Activated CD8-positive, alpha-beta memory T cell treated with anti-CD3 and anti-CD28 coated beads for 36 hours (primary cell): ENCODE results near the gene G2E3. TPM values are rescaled to one million over a fixed set of nuclear protein-coding genes. Genes with fewer than 3 reads are reported as not detected.
"Not testable (repeated sequence)": the region's sequence is repeated elsewhere in the genome, so short reads cannot be mapped to it uniquely, and the experiment has no call there.

Experiments
- CTCF ChIA-PET: fragments of 350-600 bp; sonication (Branson Sonifier 250); formaldehyde crosslinking; loops from one replicate; lab custom pipeline; 2021; ENCODE audit warnings: antibody characterized with exemption; lab: Charles Lee
- POLR2A ChIA-PET: fragments of 350-600 bp; sonication (Branson Sonifier 250); formaldehyde crosslinking; loops from one replicate; lab custom pipeline; 2021; ENCODE audit warnings: antibody characterized with exemption; lab: Charles Lee
- total RNA-seq, 2 experiments: library from RNA; stranded (reverse); gene quantifications; one replicate each; pipeline ENCODE4 v1.2.3, GENCODE V29; 2021

The G2E3 gene
- total RNA-seq, 2 experiments from 2014 or later = 20.2 to 20.7 TPM

DNA sequence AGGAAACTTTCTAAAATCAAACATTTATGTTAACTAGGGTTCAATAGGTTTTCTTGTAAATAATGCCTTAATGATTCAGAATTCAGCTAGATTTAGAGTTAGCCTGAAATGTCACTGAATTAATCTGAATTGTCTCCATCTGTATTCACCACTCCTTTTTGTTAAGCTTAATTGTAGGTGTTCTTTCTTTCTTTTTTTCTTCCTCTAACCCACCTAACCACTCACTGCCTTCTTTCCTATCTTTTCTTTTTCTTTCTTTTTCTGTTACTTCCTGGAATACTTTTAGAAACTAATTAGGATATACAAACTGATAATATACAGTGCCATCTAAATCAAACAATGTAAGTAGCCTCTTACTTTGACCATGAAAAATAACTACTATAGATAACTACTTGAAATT is 29.9 kb downstream of the G2E3 start:
- ChIA-PET CTCF (no interaction called here), POLR2A (interaction anchor here (1.2 kb wide), 1 partner anchor 33 kb away, joined by 4 read pairs; no protein-coding TSS in a partner anchor)

DNA sequence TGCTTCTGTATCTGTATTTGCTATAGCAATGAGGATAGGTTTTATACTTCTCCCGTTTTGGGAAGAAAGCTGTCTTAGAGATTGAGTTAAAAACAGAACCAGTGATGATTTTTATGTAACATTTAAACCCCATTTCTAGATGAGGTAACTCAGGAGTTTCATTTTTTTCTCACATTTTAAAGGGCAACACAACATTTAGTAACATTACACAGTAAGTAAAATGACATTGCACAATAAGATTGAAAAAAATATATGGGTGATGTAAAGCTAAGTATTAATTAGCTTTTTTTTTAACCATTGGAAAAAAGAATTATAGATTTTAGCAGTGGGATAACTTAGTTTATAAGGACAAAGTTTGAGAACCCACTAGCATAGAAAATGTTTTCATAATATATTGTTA is 38.0 kb downstream of the G2E3 start:
- CTCF ChIA-PET = no interaction called here

GRCh38 chr14:30597504-30597903 is 38.5 kb downstream of the G2E3 start:
- POLR2A ChIA-PET = no interaction called here
- CTCF ChIA-PET = no interaction called here

More for the DNA sequence above, 38.0 kb downstream of the G2E3 start:
- POLR2A ChIA-PET = no interaction called here

- ChIA-PET POLR2A (no interaction called here), CTCF (no interaction called here)
Measured at GRCh38 chr14:30600922-30601918, 42.3 kb downstream of the G2E3 start.

DNA sequence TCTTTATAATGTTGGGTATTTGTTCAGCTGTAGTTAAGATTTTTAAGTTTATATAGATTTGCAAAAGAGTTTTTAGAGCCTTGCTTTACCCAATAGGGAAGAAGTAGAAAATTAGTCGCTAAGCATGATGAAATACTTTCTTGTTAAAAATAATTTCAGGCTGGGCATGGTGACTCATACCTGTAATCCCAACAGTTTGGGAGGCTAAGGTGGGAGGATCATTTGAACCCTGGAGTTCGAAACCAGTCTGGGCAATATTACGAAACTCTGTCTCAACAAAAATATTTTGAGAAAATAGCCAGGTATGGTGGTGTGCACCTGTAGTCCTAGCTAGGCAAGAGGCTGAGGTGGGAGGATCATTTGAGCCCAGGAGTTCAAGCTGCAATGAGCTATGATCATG is 44.4 kb downstream of the G2E3 start:
- ChIA-PET CTCF (no interaction called here), POLR2A (no interaction called here)

DNA sequence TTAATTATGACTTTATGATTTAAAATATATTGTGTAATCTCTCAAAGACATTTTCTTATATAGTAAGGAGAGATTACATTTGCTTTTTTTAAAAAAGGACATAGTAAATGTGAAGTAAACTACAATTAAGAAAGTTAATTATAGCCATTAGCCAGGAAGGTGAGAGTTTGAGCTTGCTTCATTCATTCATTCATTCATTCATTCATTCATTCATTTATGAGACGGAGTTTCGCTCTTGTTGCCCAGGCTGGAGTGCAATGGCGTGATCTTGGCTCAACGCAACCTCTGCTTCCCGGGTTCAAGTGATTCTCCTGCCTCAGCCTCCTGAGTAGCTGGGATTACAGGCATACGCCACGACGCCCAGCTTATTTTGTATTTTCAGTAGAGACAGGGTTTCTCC is 45.7 kb downstream of the G2E3 start:
- CTCF ChIA-PET, POLR2A ChIA-PET: not testable (repeated sequence)

DNA sequence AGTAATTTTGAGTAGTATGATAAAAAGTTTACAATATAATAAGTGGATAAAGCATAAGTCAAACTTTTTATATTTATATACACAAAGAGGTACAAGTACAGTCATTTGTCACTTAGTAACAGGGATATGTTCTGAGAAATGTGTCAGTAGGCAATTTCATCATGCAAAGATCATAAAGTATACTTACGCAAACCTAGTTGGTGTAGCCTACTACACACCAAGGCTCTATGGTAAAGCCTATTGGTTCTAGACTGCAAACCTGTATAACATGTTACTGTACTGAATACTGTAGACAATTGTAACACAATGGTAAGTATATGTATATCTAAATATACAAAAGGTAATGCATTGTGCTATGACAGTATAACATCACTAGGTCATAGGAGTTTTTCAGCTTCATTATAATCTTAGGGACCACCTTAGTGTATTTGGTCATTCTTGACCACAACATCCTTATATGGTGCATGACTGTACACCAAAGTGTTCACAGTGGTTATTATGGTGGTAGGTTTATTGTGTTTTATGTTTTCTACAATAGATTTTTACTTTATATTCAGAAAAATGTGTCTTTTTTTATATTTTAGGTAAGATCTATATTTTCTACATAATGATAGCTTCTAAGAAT is 48.3 kb downstream of the G2E3 start:
- CTCF ChIA-PET = no interaction called here
- POLR2A ChIA-PET = no interaction called here

DNA sequence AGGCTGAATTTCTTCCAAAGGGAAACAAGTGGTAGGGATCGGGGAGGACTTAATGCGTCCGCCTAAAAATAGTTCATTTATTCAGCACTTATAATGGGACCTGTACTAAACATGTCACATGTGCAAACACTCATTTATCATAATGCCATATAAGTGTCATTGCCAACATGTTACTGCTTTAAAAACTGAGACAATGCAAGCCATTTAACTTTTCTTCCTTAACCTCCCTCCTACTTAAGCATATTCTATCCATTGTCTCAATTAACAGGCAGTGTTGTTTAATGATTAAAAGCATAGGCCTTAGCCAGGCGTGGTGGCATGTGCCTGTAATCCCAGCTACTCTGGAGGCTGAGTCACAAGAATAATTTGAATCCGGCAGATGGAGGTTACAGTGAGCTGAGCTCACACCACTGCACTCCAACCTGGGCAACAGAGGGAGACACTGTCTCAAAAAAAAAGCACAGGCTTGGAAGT is 49.6 kb downstream of the G2E3 start:
- ChIA-PET CTCF (no interaction called here), POLR2A (no interaction called here)

DNA sequence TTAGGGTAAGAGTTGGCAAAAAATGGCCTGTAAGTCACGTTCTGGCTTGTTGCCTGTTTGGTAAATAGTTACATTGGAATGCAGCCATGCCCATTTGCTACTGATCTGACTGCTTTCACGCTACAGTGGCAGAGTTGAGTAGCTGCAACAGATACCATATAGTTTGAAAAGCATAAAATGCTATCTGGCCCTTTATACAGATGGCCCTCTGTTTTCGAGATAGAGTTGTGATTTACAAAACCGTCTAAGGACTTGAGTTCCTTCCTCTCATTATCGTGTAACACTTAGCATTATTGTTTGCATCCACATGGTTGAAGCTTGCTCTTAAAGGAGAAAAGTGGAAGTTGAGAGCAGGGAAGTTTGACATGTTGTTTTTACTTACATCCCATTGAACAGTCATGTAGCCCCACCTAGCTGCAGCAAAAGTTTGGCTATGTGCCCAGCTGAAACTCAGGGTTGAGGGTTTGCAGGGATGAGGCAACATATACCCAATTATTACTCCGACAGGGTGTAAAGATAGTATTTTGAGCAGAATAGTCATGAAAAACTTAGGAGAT is 51.9 kb downstream of the G2E3 start:
- ChIA-PET CTCF (no interaction called here), POLR2A (no interaction called here)

GRCh38 chr14:30614155-30614554 is 55.2 kb downstream of the G2E3 start:
- POLR2A ChIA-PET = no interaction called here
- CTCF ChIA-PET = no interaction called here

- ChIA-PET POLR2A (no interaction called here), CTCF (no interaction called here)
Measured at GRCh38 chr14:30620178-30620577, 61.2 kb downstream of the G2E3 start.

DNA sequence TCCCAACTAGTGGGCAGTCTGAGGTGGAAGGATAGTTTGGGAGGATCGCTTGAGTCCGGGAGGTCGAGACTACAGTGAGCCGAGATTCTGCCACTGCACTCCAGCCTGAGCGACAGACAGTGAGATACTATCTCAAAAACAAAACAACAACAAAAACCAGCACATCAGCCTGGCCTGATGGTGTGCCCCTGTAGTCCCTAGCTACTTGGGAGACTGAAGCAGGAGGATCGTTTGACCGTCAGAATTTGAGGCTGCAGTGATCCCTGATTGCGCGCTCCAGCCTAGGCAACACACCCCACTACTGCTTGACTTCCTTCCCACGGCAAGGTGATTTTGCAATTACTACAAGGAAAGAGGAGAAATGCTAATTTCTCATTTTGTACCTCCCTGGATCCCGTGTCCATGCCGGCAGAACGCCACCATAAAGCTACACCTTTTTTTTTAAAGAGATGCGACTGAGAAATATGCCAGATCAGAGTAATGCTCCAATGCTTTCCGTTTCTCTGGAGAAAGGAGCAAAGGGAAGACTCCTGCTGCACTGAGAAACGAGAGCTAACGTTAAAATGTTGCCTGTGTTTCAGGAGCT is 62.5 kb downstream of the G2E3 start:
- CTCF ChIA-PET = no interaction called here

DNA sequence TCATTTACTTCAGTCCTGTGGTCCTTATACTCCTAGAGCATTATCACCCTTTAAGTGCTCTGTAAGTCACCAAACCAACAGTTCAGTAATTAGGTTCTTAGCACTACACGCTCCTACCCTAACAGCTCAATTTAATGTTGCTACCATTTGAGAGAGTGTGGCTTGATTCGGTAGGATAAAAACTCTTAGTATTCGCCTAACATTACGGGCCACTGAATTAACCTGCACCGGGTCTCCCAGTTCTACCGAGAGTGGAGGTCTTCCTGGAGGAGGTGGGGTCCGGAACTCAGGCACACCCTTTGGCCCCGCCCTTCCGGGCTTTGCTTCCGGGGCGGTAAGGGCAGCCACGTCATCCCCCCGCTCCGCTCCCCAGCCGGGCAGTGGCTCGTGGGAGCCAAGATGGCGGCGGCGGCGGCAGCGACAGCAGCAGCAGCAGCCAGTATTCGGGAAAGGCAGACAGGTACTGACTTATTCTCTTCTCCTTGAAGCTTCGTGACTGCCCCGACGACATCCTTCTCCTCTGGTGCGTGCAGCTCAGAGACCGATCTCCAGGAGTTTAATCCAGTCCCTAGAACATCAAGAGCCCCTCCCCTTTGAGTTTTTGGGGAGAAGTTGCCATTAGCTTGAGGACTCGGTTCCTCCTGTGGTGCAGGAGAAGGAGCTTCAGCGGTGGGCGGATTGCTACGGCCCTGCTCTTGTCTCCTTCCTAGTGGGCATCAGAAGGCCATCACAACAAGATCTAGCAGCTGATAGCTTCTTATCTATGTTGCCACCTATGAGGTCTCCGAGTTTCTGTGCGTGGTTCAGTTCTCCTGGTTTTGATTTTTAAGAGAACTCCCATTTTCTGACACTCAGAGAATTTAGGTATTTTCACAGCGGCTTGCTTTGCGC is 63.2 kb downstream of the G2E3 start, which contains the start of gene SCFD1:
Gene SCFD1 (plus strand): TSS at position 380 of the 891 bp plus-strand sequence. CDS start 20 bp downstream, at position 400.
- ChIA-PET CTCF (interaction anchor here (1.3 to 1.7 kb wide), 2 partner anchors 11 to 33 kb away, joined by 3 read pairs; no protein-coding TSS in a partner anchor), POLR2A (interaction anchor here (0.6 to 1.3 kb wide), 4 partner anchors 33 to 500 kb away, joined by 3 to 5 read pairs (median 4); no protein-coding TSS in a partner anchor)

More for the DNA sequence above, 62.5 kb downstream of the G2E3 start:
- POLR2A ChIA-PET = interaction anchor here (0.7 to 1.3 kb wide), 2 partner anchors 32 to 405 kb away, joined by 3 to 4 read pairs; no protein-coding TSS in a partner anchor

- ChIA-PET POLR2A (interaction anchor here (0.5 kb wide), 1 partner anchor 395 kb away, joined by 4 read pairs; no protein-coding TSS in a partner anchor), CTCF (interaction anchor here (1.3 to 1.7 kb wide), 2 partner anchors 10 to 31 kb away, joined by 3 read pairs; no protein-coding TSS in a partner anchor)
Measured at GRCh38 chr14:30623412-30624131, 64.6 kb downstream of the G2E3 start.

GRCh38 chr14:30624132-30624423 is 65.1 kb downstream of the G2E3 start:
- POLR2A ChIA-PET = no interaction called here
- CTCF ChIA-PET = no interaction called here

GRCh38 chr14:30625533-30625932 is 66.6 kb downstream of the G2E3 start:
- CTCF ChIA-PET = interaction anchor here (0.6 kb wide), 1 partner anchor 49 kb away, joined by 3 read pairs; no protein-coding TSS in a partner anchor
- POLR2A ChIA-PET = no interaction called here

GRCh38 chr14:30629432-30629831 is 70.5 kb downstream of the G2E3 start:
- POLR2A ChIA-PET, CTCF ChIA-PET: not testable (repeated sequence)

- ChIA-PET POLR2A (no interaction called here), CTCF (no interaction called here)
Measured at GRCh38 chr14:30630248-30630647, 71.3 kb downstream of the G2E3 start.
